HepG2 (cell line): ENCODE data around the gene KRT15. TPM values are rescaled to one million over a fixed set of nuclear protein-coding genes. Genes with fewer than 3 reads are reported as not detected.

Experiments
- ATAC-seq: fragments of 200-7000 bp; cut with Tn5 transposase; 3 replicates; pipeline ENCODE4 v1.9.1; 2020; ENCODE audit warnings: mild to moderate bottlenecking, moderate library complexity
- BruUV-seq: library from RNA; stranded (reverse); fragments of 400-500 nt; replicated peaks from 2 replicates; lab custom pipeline; 2021; lab: Mats Ljungman, UMichigan
- CTCF ChIA-PET: fragments of 300-600 bp; formaldehyde crosslinking; extraction: SDS; loops from one replicate; lab custom pipeline; 2021; ENCODE audit warnings: low total read pairs, inconsistent platforms, low intra/inter-chr PET ratio; lab: Yijun Ruan, JAX
- POLR2A ChIA-PET: fragments of 350-600 bp; sonication (Branson Sonifier 250); formaldehyde crosslinking; loops from one replicate; lab custom pipeline; 2020; ENCODE audit warnings: antibody characterized with exemption, inconsistent platforms; lab: Yijun Ruan, JAX
- DNase-seq: peaks from one replicate; pipeline ENCODE4 v3.0.0-alpha.2; 2015; ENCODE audit warnings: low spot score
- FAIRE-seq: peaks from 3 replicates; lab custom pipeline; 2011; peaks lifted over from hg19 to GRCh38; lab: Jason Lieb, UNC
- H2AFZ ChIP-seq: one replicate; pipeline ENCODE4 v1.6.1; 2011; ENCODE audit warnings: low read length, inconsistent platforms
- H3K27ac ChIP-seq: fragments of 300-600 bp; 3 replicates; pipeline ENCODE4 v1.8.0; 2011; ENCODE audit warnings: mixed run types, mild to moderate bottlenecking, mixed read lengths, low read length, inconsistent platforms; ENCODE audit not compliant: insufficient read depth; ENCODE audit errors: extremely low read length
- H3K27me3 ChIP-seq, 2 experiments: fragments of 200-600 bp in 1 of 2; 2 replicates in 1 of 2; 3 replicates in 1 of 2; pipeline versions ENCODE4 v1.6.0 to v1.8.0; 2011; ENCODE audit warnings: low read length in 2 of 2, mild to moderate bottlenecking in 2 of 2, moderate library complexity in 2 of 2, inconsistent platforms in 1 of 2; ENCODE audit not compliant: insufficient read depth in 2 of 2, control insufficient read depth in 1 of 2
- H3K36me3 ChIP-seq, 2 experiments: fragments of 200-600 bp in 1 of 2; replicated peaks in 1 of 2; 2 replicates in 1 of 2; 3 replicates in 1 of 2; pipeline versions ENCODE4 v1.5.1 to v1.8.0; 2011; ENCODE audit warnings: low read length in 2 of 2, inconsistent platforms in 1 of 2; ENCODE audit not compliant: insufficient read depth in 2 of 2, control insufficient read depth in 1 of 2
- H3K4me1 ChIP-seq: 2 replicates; pipeline ENCODE4 v1.5.1; 2012; ENCODE audit warnings: low read length, inconsistent platforms; ENCODE audit not compliant: insufficient read depth
- H3K4me2 ChIP-seq: 2 replicates; pipeline ENCODE4 v1.6.0; 2011; ENCODE audit warnings: low read depth, low read length, inconsistent platforms
- H3K4me3 ChIP-seq, 3 experiments: fragments of 200-600 bp in 1 of 3; sonication (generic), shearing (Covaris generic) in 1 of 3; replicated peaks in 1 of 3; 2 replicates each; pipeline ENCODE4 v1.5.1; 2011 to 2016; ENCODE audit warnings: low read length in 3 of 3, inconsistent platforms in 2 of 3, low read depth in 2 of 3, mild to moderate bottlenecking in 2 of 3, control low read depth in 1 of 3, mixed read lengths in 1 of 3; ENCODE audit not compliant: insufficient read depth in 1 of 3
- H3K79me2 ChIP-seq: one replicate; pipeline ENCODE4 v1.6.1; 2011; ENCODE audit warnings: low read length, inconsistent platforms; ENCODE audit not compliant: insufficient read depth
- H3K9ac ChIP-seq: 2 replicates; pipeline ENCODE4 v1.6.0; 2011; ENCODE audit warnings: mild to moderate bottlenecking, low read depth, low read length, inconsistent platforms; ENCODE audit not compliant: insufficient read depth
- H3K9me3 ChIP-seq: 2 replicates; pipeline ENCODE4 v1.5.1; 2012; ENCODE audit warnings: mild to moderate bottlenecking, low read length
- H4K20me1 ChIP-seq: 2 replicates; pipeline ENCODE4 v1.6.0; 2011; ENCODE audit warnings: inconsistent platforms, mild to moderate bottlenecking, low read length, moderate library complexity; ENCODE audit not compliant: insufficient read depth
- ATAD3A ChIP-seq: sonication (generic); formaldehyde crosslinking; IDR thresholded peaks from 2 replicates; pipeline ENCODE4 v1.4.0; 2020; ENCODE audit warnings: missing genetic modification reagents
- SP2 ChIP-seq: sonication (generic); formaldehyde crosslinking; IDR thresholded peaks from 2 replicates; pipeline ENCODE4 v1.5.1; 2020; ENCODE audit warnings: mild to moderate bottlenecking, missing genetic modification reagents
- TOPORS ChIP-seq: sonication (generic); formaldehyde crosslinking; IDR thresholded peaks from 2 replicates; pipeline ENCODE4 v1.8.0; 2023; ENCODE audit warnings: mild to moderate bottlenecking, missing genetic modification reagents
- YEATS2 ChIP-seq: sonication (generic); formaldehyde crosslinking; IDR thresholded peaks from 2 replicates; pipeline ENCODE4 v1.4.0; 2020; ENCODE audit warnings: missing genetic modification reagents, borderline replicate concordance
- ZC3H4 ChIP-seq: sonication (generic); formaldehyde crosslinking; IDR thresholded peaks from 2 replicates; pipeline ENCODE4 v1.4.0; 2020; ENCODE audit warnings: missing genetic modification reagents, borderline replicate concordance
- ZKSCAN8 ChIP-seq: IDR thresholded peaks from 2 replicates; pipeline ENCODE4 v1.6.1; 2016; ENCODE audit warnings: borderline replicate concordance, missing genetic modification reagents, missing compliant biosample characterization
- ZNF253 ChIP-seq: sonication (generic); formaldehyde crosslinking; IDR thresholded peaks from 2 replicates; pipeline ENCODE4 v1.8.0; 2022; ENCODE audit warnings: mild to moderate bottlenecking, missing genetic modification reagents, borderline replicate concordance
- ZNF282 ChIP-seq: fragments of 450-650 bp; IDR thresholded peaks from 2 replicates; pipeline ENCODE4 v1.6.1; 2018; ENCODE audit not compliant: partially characterized antibody
- ZNF296 ChIP-seq: sonication (generic); formaldehyde crosslinking; conservative IDR thresholded peaks from 2 replicates; pipeline ENCODE4 v1.5.0; 2020; ENCODE audit warnings: mild to moderate bottlenecking, missing genetic modification reagents
- ZNF614 ChIP-seq: IDR thresholded peaks from 2 replicates; pipeline ENCODE4 v1.6.1; 2018; ENCODE audit warnings: missing biosample characterization, missing genetic modification reagents, inconsistent platforms, borderline replicate concordance
- ZNF768 ChIP-seq: sonication (generic); formaldehyde crosslinking; IDR thresholded peaks from 2 replicates; pipeline ENCODE4 v1.4.0; 2020; ENCODE audit warnings: missing genetic modification reagents
- WGBS: methylation state at CpG from one replicate; pipeline ENCODE4 v1.1.6; 2017; ENCODE audit warnings: low lambda C conversion rate; 5-methylcytosine and 5-hydroxymethylcytosine counted together
- in situ Hi-C: cut with HindIII; loops from 2 replicates; pipeline ENCODE4 v1.10.0; 2017; ENCODE audit warnings: low pct_unique_long_range_greater_than_20kb; ENCODE audit not compliant: extremely low pct_ligation_motif_present
- intact Hi-C: fragments of 100-400 bp; cut with micrococcal nuclease; formaldehyde crosslinking; loops from one replicate; pipeline ENCODE4 v1.10.0; 2022; ENCODE audit not compliant: unreplicated experiment
- polyA plus RNA-seq, 8 experiments: library from polyadenylated mRNA; depleted of rRNA in 3 of 8; stranded (reverse) in 7 of 8; unstranded in 1 of 8; fragments of >200 nt; fragmentation: Illumina TruSeq in 4 of 8; extraction: Trizol in 4 of 8; gene quantifications; 2 replicates each; pipeline versions ENCODE4 v1.2.1 to v1.2.3, GENCODE V29; 2011 to 2016; ENCODE audit warnings: low read depth in 4 of 8, missing spikeins in 1 of 8, mixed read lengths in 1 of 8; ENCODE audit not compliant: insufficient read depth in 1 of 8
- total RNA-seq, 5 experiments: library from RNA; depleted of rRNA; stranded (reverse); fragments of >200 nt; fragmentation: Illumina TruSeq; extraction: Trizol; gene quantifications; 2 replicates each; pipeline ENCODE4 v1.2.3, GENCODE V29; 2016; ENCODE audit warnings: low read depth in 1 of 5

Gene KRT15
- total and polyA plus RNA-seq, 2 of the 13 experiments (the other 11 are each of a cell fraction or from before 2014, with no cell fraction given), result 0.46 to 0.63 TPM

- no peaks in the 10 kb centered on the region for H3K79me2 ChIP-seq
- no peak for FAIRE-seq
- TF ChIP-seq ZNF253, result no peak
- TF ChIP-seq ZNF282, result no peak
- no peak for TF ChIP-seq ATAD3A
- TF ChIP-seq ZNF614 (CRISPR knock-in tag), result no peak
- TF ChIP-seq ZNF768 (CRISPR knock-in tag), result no peak
- TF ChIP-seq ZC3H4 (CRISPR knock-in tag), result no peak
- TF ChIP-seq TOPORS (CRISPR knock-in tag), result no peak
- TF ChIP-seq ZNF296 (CRISPR knock-in tag), result no peak
- TF ChIP-seq, all 625 proteins: peak for 0
- H3K27ac ChIP-seq, result no peak overlapping the region
- no peak overlapping the region for H3K9ac ChIP-seq
- no peak overlapping the region for H3K4me2 ChIP-seq
- H3K27me3 ChIP-seq, result peaks cover 4 to 40% of the 10 kb centered on the region in 2 experiments; a peak in 4 of 5 replicates
- no peak overlapping the region for H3K4me3 ChIP-seq
- no peaks in the 10 kb centered on the region for H3K9me3 ChIP-seq
- no peak overlapping the region for H2AFZ ChIP-seq
- no peaks in the 10 kb centered on the region for H4K20me1 ChIP-seq
- 8% methylated on average over 5 of the region's 5 CpGs for WGBS
- POLR2A ChIA-PET, result no interaction called here
- no peaks in the 10 kb centered on the region for H3K36me3 ChIP-seq
- DNase-seq (no peak), ATAC-seq (no peak)
- intact Hi-C loops, result no loop called here
- BruUV-seq, result no TSS peak
- in situ Hi-C loops, result no loop called here
- CTCF ChIA-PET, result no interaction called here
- H3K4me1 ChIP-seq, result no peaks in the 10 kb centered on the region
These were observed 37.6 kb upstream of the KRT15 start for GRCh38 chr17:41556306-41556705.

GRCh38 chr17:41555105-41555887 is 36.6 kb upstream of the KRT15 start:
- Histone ChIP-seq H3K36me3 (no peaks in the 10 kb centered on the region), H3K4me1 (peaks cover 6% of the 10 kb centered on the region), H3K27ac (no peak overlapping the region), H2AFZ (no peak overlapping the region), H3K79me2 (no peaks in the 10 kb centered on the region), H3K4me2 (no peak overlapping the region), H3K27me3 (peaks cover 4 to 39% of the 10 kb centered on the region in 2 experiments; a peak in 4 of 5 replicates), H3K4me3 (no peak overlapping the region), H4K20me1 (no peaks in the 10 kb centered on the region), H3K9ac (no peak overlapping the region), H3K9me3 (no peaks in the 10 kb centered on the region)
- ATAC-seq (no peak), FAIRE-seq (no peak), DNase-seq (no peak)
- intact Hi-C loops (no loop called here), in situ Hi-C loops (no loop called here)
- WGBS, result 40% methylated on average over 5 of the region's 5 CpGs
- POLR2A ChIA-PET, result no interaction called here
- no TSS peak for BruUV-seq
- CTCF ChIA-PET, result no interaction called here
- no peak for TF ChIP-seq YEATS2 (CRISPR knock-in tag)
- no peak for TF ChIP-seq SP2 (CRISPR knock-in tag)
- peak; percentile 84 for TF ChIP-seq ZKSCAN8
